Chondrocyte (in vitro differentiated cells): ENCODE measurements around the gene RNF19B. TPM values are rescaled to one million over a fixed set of nuclear protein-coding genes. Genes with fewer than 3 reads are reported as not detected.
A peak's percentile ranks its signal among the peaks of the same experiment; 100 is the strongest.

Source experiments
- DNase-seq: peaks from one replicate; pipeline ENCODE4 v3.0.0; 2021; ENCODE audit warnings: mixed read lengths, low spot score
- H3K27ac Mint-ChIP-seq: one replicate; pipeline ENCODE4 v1.8.0; 2021; ENCODE audit warnings: mild to moderate bottlenecking, moderate library complexity, mixed read lengths; ENCODE audit not compliant: unreplicated experiment
- H3K27me3 Mint-ChIP-seq: 2 replicates; pipeline ENCODE4 v1.8.0; 2021; ENCODE audit warnings: low read depth, mixed read lengths
- H3K36me3 Mint-ChIP-seq: 2 replicates; pipeline ENCODE4 v1.8.0; 2021; ENCODE audit warnings: low read depth, mixed read lengths
- H3K4me1 Mint-ChIP-seq: 2 replicates; pipeline ENCODE4 v1.8.0; 2021; ENCODE audit warnings: low read depth, mild to moderate bottlenecking, mixed read lengths
- H3K4me3 Mint-ChIP-seq: one replicate; pipeline ENCODE4 v1.8.0; 2021; ENCODE audit warnings: mild to moderate bottlenecking, moderate library complexity, mixed read lengths; ENCODE audit not compliant: unreplicated experiment
- H3K9me3 Mint-ChIP-seq: 2 replicates; pipeline ENCODE4 v1.8.0; 2021; ENCODE audit warnings: low read depth, mixed read lengths
- CTCF ChIP-seq: fragments of 200-600 bp; sonication (generic); IDR thresholded peaks from 2 replicates; pipeline ENCODE4 v1.5.0; 2021; ENCODE audit warnings: antibody characterized with exemption, mild to moderate bottlenecking, moderate library complexity
- total RNA-seq: library from RNA; stranded (reverse); gene quantifications from 3 replicates; pipeline ENCODE4 v1.2.1, GENCODE V29; 2021

RNF19B gene
- total RNA-seq, 1 donor from 2014 or later = 17.4 TPM

- Mint-ChIP-seq H3K36me3 (no peaks in the 10 kb centered on the region), H3K9me3 (no peaks in the 10 kb centered on the region), H3K27me3 (peaks cover 15% of the 10 kb centered on the region), H3K27ac (no peak overlapping the region), H3K4me3 (no peak overlapping the region), H3K4me1 (peaks cover 13% of the 10 kb centered on the region)
- no peak for TF ChIP-seq CTCF
- no peak for DNase-seq
These were observed 39.0 kb downstream of the RNF19B start for GRCh38 chr1:32925403-32926162.

- no peak overlapping the region for H3K4me3 Mint-ChIP-seq
- H3K27me3 Mint-ChIP-seq = peaks cover 15% of the 10 kb centered on the region
- H3K4me1 Mint-ChIP-seq = peaks cover 17% of the 10 kb centered on the region
- no peaks in the 10 kb centered on the region for H3K9me3 Mint-ChIP-seq
- no peak for TF ChIP-seq CTCF
- no peaks in the 10 kb centered on the region for H3K36me3 Mint-ChIP-seq
- H3K27ac Mint-ChIP-seq = no peak overlapping the region
- no peak for DNase-seq
These were observed 39.7 kb downstream of the RNF19B start for GRCh38 chr1:32924881-32925344.

GRCh38 chr1:32920833-32921232 is 43.8 kb downstream of the RNF19B start:
- H3K4me1 Mint-ChIP-seq = peaks cover 22% of the 10 kb centered on the region
- H3K36me3 Mint-ChIP-seq = no peaks in the 10 kb centered on the region
- no peak overlapping the region for H3K4me3 Mint-ChIP-seq
- DNase-seq = no peak
- no peaks in the 10 kb centered on the region for H3K9me3 Mint-ChIP-seq
- H3K27me3 Mint-ChIP-seq = peaks cover 14% of the 10 kb centered on the region
- TF ChIP-seq CTCF = no peak
- no peak overlapping the region for H3K27ac Mint-ChIP-seq

GRCh38 chr1:32919811-32920733 is 44.5 kb downstream of the RNF19B start:
- H3K4me1 Mint-ChIP-seq = peaks cover 15% of the 10 kb centered on the region
- no peaks in the 10 kb centered on the region for H3K36me3 Mint-ChIP-seq
- peak overlapping the region; percentile 57 for H3K27ac Mint-ChIP-seq
- TF ChIP-seq CTCF = no peak
- no peaks in the 10 kb centered on the region for H3K9me3 Mint-ChIP-seq
- DNase-seq = no peak
- peaks cover 8% of the 10 kb centered on the region for H3K27me3 Mint-ChIP-seq
- H3K4me3 Mint-ChIP-seq = no peak overlapping the region

GRCh38 chr1:32918179-32918578 is 46.4 kb downstream of the RNF19B start:
- H3K27ac Mint-ChIP-seq = no peak overlapping the region
- peaks cover 5% of the 10 kb centered on the region for H3K9me3 Mint-ChIP-seq
- H3K27me3 Mint-ChIP-seq = no peaks in the 10 kb centered on the region
- H3K4me1 Mint-ChIP-seq = peaks cover 10% of the 10 kb centered on the region
- no peak overlapping the region for H3K4me3 Mint-ChIP-seq
- DNase-seq = no peak
- no peak for TF ChIP-seq CTCF
- no peaks in the 10 kb centered on the region for H3K36me3 Mint-ChIP-seq
